HG02973 (cell line): Measurements from ENCODE around the gene FAM174B.
"Not testable (repeated sequence)": the region's sequence is repeated elsewhere in the genome, so short reads cannot be mapped to it uniquely, and the experiment has no call there.

ENCODE experiments used
- ATAC-seq: cut with Tn5 transposase; IDR thresholded peaks from one replicate; pipeline ENCODE4 v1.9.1; 2021; ENCODE audit warnings: moderate library complexity; ENCODE audit not compliant: unreplicated experiment

The FAM174B gene

DNA sequence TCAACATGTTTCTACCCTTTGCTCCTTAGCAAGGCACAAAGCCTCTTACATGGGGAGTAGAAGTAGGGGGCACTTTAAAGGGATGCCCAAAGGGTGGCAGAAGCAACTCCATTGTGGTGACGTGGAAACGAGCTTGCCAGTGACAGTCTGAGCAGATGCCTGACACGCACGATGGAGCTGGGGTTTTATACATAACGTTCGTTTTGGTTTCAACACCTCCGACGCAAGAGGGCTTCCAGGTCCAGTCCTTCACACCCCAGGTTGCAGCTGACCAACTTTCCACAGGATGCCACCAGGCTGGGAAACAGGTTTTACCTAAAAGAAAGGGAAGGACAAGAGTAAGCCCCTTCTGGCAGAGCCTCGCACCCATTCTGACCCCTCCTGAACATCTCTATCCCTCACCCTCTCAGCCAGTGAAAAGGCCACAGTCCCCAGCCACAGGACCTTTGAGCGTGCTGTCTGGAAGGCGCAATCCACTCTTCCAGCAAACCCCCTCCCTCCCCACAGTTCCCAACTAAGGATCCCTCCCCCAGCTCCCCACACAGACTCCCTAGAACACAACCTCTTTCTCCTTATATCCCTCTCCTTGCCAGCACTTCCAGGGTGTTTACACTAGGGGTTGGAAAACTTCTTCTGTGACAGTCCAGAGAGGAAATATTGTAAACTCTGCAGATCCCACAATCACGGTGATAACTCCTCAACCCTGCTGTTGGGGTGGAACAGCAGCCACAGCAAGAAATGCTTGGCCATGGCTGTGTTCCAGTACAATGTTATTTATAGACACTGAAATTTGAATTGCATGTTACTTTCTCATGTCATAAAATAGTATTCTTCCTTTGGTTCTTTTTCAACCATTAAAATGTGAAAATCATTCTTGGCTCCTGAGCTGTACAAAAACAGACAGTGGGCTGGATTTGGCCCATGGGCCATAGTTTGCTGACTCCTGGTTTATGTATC, 36.2 kb downstream of the FAM174B start:
- ATAC-seq, result no peak

DNA sequence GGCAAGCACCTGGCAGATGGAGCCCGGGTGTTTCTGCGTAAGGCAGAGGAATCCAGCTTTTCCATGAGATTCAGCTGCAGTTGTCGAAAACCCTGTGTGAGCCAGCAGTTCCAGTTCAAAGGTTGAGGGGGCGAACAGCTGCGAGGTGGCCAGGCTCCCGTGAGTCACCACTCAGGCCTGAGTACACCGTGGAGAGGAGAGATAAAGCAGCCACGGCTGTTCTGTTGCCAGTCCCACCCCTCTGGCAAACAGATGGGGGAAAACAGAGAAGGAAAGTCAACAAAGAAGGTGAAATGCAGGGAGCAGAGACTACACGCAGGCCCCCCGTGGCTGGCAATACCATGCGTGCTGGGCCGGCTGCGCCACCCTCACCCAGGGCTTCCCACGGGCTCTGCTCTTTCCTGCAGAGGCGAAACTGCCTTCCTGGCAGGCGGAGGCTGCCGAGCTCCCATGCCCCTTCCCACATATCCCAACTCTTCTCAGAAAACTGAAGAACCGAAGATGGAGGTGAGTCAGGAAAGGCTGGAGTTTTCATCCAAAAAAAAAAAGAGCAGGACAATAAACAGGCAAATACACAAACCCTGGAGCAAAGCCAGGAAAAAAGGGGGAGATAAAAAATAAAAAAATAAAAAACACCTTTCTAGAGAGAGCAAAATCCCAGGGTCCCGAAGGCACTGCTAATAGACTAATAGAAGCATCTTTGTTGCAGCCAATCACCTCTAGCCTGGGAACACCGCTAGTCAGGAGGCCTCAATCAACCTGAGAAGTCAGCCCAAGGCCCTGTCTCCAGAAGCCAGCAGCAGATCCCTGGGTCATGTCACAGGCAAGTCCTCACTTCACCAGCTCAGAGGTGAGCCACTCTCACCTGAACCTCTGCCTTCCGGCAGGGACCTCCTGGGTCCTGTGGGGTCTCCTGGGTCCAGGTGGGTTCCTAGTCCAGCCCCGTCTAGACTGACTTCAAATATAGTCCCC, 37.7 kb downstream of the FAM174B start:
- no peak for ATAC-seq

DNA sequence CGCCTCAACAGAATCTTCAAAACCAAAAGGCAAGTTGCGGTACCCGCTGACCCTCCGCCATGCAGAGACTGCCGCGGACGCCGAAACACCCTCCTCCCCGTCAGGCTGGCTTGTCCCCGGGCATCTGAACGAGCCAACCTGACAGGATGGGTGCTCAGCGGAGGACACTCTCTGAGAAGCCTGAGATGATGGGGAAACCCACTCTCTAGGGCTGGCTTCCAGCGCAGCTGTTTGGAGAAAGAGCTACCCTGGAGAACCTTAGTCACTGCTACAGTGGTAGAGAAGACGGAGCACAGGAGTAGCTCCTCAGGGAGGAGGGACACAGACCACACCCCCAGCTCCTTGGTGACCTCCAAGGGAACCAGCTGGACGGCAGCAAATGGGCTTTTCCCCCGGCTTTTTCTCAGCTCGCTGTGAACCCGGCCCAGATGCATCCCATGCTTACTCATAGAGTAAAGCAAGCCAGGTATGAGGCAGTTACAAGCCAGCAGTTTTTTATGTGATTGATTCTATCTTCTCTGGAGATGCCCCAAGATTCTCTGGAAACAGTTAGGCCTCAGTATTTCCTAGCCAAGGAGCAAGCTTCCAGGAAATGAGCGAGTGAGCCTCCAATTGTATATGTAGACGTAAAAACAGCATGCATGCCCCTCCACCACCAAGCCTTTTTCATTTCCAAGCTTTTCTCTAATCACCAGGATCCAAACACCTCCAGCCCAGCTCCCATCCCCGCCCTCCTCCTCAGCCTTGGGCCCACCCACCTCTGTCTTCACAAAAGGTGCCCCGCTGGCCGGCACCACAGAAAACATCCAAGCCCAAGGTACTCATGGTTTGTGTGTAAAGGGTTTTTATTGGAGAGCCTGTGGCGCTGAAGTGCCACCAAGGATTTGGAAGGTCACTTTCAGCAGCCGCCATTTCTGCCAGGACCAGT, 38.7 kb downstream of the FAM174B start:
- ATAC-seq, result no peak

DNA sequence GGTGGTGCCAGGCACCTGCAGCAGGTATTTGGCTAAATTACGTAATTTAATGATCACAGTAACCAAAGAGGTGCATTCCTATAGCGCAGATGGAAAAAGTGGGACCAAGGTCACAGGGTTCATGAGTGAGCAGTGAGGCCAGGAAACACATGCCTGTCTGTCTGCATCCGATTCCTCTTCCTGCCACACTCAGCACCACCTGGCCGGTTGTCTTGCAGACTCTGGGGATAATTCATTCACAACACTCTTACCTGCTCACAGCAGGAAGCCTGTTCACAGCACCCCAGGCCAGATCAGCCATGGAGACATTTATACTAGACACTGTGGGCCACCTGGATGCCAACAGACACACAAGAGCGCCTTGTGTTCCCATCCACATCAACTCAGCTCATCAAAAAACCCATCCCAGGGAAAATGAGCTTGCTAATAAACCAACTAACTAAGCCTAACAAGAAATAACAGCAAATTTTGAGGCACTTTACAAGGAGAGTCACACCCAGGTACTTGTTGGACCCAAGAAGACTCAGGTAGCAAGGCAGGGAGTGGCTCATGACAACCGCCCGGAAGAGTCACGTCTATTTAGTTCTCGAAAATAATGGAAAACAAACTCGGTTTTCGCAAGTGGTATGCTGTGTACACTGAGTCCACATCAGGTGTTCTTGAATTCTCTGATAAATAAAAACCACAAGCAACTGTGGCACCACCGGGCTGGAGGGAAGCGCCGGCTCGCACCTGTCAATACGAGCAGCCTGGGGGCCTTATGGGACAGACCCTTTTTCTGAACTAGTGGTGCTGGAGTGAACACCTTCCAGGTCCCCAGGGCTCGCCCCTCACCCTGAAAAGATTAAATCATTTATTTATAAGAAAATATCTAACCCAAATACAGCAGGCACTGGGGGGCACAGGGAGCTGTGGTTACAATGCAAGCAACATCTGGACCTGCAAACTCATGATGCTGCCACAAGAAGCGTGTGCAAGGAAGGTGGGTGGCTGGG, 40.5 kb downstream of the FAM174B start:
- no peak for ATAC-seq

DNA sequence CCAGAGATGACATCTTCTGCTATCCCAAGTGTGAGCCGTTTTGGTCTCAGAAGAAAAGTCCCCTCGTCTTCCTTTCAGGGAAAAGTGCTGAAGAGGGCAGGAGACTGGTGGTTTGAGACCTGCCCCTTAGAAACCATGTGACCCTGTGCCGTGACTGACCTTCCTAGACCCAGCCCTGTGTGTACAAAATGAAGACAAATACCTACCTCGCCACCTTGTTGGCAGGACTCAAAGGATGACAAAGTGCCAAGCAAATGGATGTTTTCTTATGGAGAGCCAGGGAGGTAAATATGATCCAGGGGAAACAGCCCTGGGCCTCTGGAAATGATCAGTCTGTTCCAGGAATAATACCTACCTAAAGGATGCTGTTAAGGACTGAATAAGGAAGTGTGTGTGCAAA, 41.3 kb downstream of the FAM174B start:
- ATAC-seq, result no peak

DNA sequence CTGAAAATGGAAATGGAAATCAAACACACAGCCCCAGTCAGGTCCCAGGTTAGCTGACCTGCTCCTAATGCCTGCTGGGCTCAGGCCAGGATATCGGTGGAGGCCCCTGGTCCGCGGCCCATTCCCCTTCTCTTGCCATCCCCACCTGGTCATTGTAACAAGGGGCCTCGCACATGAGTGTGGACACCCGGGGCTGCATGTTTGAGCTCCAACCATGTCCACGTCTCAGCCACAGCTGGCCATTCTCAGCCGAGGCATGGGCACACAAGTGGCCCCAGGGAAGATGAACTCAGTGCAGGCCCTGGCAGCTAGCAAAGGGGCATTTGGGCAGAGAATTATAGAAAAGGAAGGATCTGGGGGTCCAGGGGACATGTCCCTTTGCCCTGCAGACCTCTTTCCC, 41.7 kb downstream of the FAM174B start:
- ATAC-seq, result no peak

DNA sequence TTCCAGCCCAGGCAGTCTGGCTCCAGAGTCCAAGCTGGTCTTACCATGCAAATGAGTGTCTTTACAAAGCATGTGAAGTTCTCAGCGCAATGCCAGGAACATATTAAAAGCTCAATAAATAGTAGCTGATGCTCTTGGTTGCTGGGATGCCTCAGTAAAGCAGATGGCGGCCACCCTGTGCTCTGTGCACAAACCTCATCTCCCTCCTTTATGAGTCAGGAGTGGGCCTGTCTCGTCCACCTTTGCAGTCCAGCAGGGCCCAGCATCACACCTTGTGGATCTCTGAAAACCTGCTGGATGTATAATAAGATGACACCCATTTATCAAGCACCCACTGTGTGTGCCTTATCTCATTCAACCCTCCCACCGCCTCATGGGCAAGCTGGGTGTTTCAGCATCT, 42.7 kb downstream of the FAM174B start:
- ATAC-seq, result no peak

DNA sequence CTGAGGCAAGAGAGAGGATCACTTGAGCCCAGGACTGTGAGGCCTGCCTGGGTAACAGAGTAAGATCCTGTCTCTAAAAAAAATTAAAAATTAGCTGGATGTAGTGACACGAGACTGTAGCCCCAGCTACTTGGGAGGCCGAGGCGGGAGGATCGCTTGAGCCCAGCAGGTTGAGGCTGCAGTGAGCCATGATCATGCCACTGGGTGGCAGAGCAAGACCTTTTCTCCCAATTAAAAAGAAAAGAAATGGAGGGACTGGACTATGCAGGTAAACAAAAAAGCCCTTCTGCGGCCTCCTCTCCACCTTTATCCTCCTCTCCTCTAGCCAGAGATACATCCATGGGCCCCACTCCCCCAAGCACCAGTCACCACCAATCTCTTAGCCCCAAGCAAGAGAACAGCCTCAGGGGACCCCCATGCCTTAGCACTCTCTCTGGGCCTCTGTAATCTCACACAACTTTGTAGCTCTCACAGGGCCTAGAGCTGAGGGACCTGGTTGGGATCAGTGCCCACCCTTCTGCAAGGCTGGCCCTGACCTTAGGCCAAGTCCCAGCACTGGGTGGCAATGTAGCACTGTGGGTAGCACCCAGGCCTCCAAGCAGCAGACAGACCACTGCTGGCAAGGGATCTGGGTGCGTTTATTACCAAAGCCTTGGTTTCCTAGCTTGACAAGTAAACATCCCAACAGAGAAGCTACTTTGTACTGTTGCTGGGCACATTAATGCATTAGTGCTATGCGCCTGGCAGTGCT, 43.4 kb downstream of the FAM174B start:
- no peak for ATAC-seq

DNA sequence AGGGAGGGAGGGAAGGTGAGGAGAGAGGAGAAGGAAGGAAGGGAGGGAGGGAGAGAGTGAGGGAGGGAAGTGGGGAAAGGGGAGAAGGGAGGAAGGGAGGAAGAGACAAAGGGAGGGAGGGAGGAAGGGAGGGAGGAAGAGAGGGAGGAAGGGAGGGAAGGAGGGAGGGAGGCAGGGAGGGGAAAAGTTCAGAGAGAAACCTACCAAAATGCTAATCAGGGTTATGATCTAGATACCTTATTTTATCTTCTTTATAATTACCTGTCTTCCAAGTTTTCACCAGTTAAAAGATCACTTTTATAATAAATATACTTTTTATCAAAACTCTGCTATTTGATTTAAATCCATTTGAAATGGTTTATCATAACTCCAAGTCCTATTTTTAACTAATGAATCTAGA, 44.4 kb downstream of the FAM174B start:
- ATAC-seq, result no peak

DNA sequence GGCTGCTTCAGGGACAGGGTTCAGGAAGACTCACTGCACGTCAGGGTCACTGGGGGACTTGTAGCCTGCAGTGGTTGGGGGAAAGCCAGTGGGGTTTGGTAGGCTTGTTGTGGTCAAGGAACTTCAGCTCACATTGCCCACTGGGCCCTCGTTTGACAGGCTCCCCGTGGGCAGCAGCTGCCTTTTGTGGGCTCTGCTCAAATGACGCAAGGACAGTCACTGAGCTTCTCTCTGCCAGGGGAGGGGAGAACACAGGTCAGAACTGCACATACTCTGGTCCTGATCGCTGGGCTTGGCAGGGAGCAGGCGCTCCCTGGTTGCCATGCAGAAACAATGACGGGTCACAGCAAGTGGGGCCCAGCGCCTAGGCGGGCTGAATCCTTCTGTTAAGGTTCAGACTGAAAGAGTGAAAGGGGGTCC, 45.5 kb downstream of the FAM174B start:
- ATAC-seq, result no peak

DNA sequence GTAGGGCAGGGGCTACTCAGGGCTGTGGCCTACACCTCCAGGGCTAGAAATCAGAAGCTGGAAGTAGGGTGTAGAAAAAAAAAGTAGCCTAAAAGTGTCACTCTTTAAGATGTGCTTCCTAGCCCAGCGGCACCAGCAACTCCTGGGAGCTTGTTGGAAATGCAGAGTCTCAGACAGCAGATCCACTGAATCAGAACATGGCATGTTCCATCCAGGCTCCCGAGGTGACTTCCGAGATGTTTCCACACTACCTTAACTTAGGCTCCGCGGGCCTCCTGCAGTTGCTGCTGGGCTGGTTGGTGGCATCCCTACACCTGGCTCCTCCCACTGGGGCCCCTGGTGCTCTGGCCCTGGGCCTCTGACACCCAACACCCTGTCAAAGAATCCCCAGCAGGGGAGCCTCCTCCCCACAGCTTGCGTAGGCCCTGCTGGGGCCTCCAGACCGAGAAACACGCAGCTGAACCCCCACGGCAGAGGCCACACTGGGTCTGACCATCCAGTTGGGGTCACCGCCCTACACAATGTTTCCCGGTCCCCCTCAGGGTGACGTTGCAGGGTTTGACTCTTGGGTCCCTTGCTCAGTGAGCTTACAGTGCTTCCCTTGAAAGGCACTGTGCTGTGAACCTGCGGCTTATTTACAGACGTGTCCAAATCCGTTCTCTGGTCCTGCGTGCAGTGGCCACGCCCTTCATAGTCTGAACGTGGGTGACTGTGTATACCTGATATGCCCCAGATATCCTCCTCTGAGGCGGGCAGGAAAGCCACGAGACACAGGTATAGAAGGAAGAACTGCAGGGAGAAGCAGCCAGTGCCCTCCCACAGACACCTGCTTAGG, 46.5 kb downstream of the FAM174B start:
- no peak for ATAC-seq

DNA sequence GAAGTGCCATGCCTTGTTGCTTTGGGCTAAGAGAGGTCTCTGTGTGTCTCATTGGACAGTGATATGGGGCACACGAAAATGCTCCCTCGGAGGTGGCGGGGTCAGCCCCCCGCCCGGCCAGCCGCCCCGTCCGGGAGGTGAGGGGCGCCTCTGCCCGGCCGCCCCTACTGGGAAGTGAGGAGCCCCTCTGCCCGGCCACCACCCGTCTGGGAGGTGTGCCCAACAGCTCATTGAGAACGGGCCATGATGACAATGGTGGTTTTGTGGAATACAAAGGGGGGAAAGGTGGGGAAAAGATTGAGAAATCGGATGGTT, 48.8 kb downstream of the FAM174B start:
- ATAC-seq, result not testable (repeated sequence)

DNA sequence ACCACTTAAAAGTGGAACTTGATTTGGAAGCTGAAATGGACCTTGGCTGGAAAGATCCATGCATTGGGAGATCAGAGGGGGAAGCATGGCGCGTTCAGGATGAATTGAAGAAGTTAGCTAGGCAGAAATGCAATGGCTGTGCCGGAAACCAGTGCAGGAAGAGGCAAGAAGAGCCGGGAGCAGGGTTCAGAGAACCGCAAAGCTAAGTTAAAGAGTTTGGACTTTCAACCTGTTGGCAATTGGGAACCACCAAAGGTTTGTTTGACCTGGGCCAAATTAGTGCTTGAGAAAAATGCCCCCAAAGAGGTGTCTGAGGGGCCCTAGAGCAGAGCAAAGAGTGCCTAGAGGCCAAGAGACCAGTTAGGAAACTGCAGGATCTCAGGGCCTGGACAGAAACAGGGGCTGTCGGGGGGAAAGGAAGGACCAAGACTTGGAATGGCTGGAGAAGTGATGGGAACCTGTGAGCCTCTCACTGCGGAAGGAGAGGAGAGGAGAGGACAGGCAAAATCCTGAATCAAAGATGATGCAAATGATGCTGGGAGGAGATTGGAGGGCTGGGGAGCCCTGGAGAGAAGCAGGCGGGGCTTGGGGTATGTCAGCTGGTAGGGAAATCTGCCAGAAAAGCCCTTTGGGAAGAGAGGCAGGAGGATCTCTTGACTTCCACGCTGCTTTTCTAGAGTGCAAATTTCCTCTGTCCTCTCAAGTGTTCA, 49.3 kb downstream of the FAM174B start:
- no peak for ATAC-seq

DNA sequence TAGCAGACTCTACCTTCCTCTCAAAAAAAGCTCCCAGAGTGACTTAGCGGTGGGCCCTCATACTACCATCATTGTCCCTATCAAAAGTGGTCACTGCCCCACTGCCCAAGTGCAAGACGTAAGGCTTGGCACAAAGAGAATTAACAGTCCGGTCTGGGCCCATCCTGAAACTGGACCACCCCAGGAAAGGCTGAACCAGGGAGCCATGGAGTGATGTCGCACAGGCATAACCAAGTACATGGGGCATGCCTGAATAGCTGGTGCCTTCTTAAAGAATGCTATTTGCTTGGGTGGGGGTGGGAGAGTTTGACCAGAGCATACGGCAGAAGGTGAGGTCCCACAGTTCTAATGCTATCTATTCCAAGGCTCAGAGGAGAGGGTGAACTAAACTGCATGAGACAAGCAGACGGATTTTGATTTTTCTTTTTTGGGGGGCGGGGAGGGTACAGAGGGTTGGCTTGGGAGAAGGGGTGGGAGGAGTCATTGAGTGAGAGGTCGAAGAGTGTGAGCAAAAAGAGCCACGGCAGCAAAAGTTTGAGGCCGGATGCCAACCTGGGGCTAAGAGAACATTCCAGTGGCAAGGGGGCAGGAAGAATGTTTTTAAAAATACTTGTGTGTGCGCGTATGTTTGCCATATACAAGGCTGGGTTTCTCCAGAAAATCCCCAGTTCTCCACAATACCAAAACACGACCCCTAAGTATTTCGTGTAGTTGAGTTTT, 50.2 kb downstream of the FAM174B start:
- no peak for ATAC-seq

DNA sequence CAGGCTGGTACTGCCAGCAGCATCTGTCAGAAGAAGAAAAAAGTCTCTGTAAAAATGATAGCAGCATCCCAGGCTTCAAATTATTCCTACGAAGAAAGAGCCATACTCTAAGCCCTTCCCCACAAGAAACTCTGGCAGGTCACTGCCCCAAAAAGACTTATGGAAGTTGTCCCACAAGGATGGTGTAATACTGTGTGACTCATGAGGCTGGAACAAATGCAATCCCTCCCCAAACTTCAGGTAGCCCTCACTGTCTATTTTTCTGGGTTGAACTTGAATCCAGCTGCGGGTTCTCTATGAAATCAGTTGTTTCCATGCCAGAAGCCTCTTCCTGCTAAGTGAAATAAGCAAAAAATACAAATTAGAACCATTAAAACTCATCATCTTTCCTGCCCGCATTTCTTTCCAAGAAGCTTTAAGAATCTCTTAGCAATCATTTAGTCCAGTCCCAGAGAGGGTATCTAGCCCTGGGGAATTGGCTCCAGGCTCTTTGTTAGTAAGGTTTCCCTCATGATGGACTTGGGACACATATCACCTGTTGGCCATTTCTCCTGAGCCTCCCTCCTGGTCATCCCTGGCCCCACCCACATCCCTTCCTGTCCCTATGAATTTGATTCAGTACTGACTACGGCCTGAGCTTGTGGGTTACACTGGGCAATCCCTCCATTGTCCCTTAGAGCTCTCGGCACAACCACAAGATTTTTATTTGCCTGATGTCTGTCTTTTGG, 51.7 kb downstream of the FAM174B start:
- ATAC-seq, result no peak

DNA sequence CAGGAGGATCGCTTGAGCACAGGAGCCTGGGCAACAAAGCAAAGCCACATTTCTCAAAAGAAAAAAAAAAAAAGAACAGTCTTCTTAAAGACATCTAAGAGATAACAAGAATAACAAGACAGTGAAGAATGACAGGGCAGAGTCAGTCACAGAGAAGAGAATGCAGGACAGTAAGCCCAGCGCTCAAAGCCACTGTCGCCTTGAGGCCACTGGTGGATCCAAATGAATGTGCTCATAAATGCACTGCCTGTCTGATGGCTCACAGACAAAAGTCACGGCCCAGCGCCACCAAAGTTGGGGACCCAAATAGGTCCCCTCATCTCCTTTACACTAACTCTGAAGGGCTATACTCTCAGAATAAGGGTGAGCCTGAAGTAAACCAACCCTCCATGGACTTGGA, 52.3 kb downstream of the FAM174B start:
- ATAC-seq, result no peak
